WTC11 (cell line): ENCODE data around the gene VWA3B. TPM values are rescaled to one million over a fixed set of nuclear protein-coding genes. Genes with fewer than 3 reads are reported as not detected.

ENCODE experiments used
- ATAC-seq: fragments of 200-7000 bp; cut with Tn5 transposase; 2 replicates; pipeline ENCODE4 v1.10.0; 2021; ENCODE audit warnings: mild to moderate bottlenecking, moderate library complexity
- CTCF ChIA-PET: fragments of 300-600 bp; sonication (Branson Sonifier 250); formaldehyde crosslinking; loops from one replicate; lab custom pipeline; 2021; ENCODE audit warnings: antibody characterized with exemption; lab: Charles Lee
- POLR2A ChIA-PET: fragments of 350-600 bp; sonication (Branson Sonifier 250); formaldehyde crosslinking; loops from one replicate; lab custom pipeline; 2021; ENCODE audit warnings: antibody characterized with exemption; lab: Charles Lee
- DNase-seq: peaks from one replicate; pipeline ENCODE4 v3.0.0; 2021; ENCODE audit warnings: low spot score
- H3K27ac Mint-ChIP-seq: 2 replicates; pipeline ENCODE4 v1.8.0; 2021; ENCODE audit warnings: mixed read lengths
- H3K27me3 Mint-ChIP-seq: 2 replicates; pipeline ENCODE4 v1.8.0; 2021; ENCODE audit warnings: low read depth, mild to moderate bottlenecking, moderate library complexity, mixed read lengths
- H3K36me3 Mint-ChIP-seq: 2 replicates; pipeline ENCODE4 v1.8.0; 2021; ENCODE audit warnings: mixed read lengths
- H3K4me1 Mint-ChIP-seq: 2 replicates; pipeline ENCODE4 v1.8.0; 2022; ENCODE audit warnings: mixed read lengths
- H3K4me3 Mint-ChIP-seq: 2 replicates; pipeline ENCODE4 v1.8.0; 2021; ENCODE audit warnings: mild to moderate bottlenecking, moderate library complexity, mixed read lengths
- H3K9me3 Mint-ChIP-seq: 2 replicates; pipeline ENCODE4 v1.8.0; 2021; ENCODE audit warnings: mixed read lengths
- ATF1 ChIP-seq: sonication (generic); formaldehyde crosslinking; IDR thresholded peaks from 2 replicates; pipeline ENCODE4 v1.8.1; 2023; ENCODE audit warnings: mild to moderate bottlenecking, moderate library complexity, missing genetic modification reagents
- FOXP1 ChIP-seq: sonication (generic); formaldehyde crosslinking; IDR thresholded peaks from 2 replicates; pipeline ENCODE4 v1.8.0; 2022; ENCODE audit warnings: missing genetic modification reagents, mild to moderate bottlenecking, moderate library complexity, borderline replicate concordance
- GABPB1 ChIP-seq: sonication (generic); formaldehyde crosslinking; IDR thresholded peaks from 2 replicates; pipeline ENCODE4 v1.8.1; 2023; ENCODE audit warnings: mild to moderate bottlenecking, missing genetic modification reagents
- NFYB ChIP-seq: sonication (generic); formaldehyde crosslinking; conservative IDR thresholded peaks from 2 replicates; pipeline ENCODE4 v1.8.0; 2022; ENCODE audit warnings: low read depth, missing genetic modification reagents
- NR1H2 ChIP-seq: sonication (generic); formaldehyde crosslinking; IDR thresholded peaks from 2 replicates; pipeline ENCODE4 v1.9.0; 2021; ENCODE audit warnings: mild to moderate bottlenecking, moderate library complexity, missing genetic modification reagents
- SOX15 ChIP-seq: fragments of 250-450 bp; sonication (Bioruptor Pico); IDR thresholded peaks from 2 replicates; pipeline ENCODE4 v1.9.0; 2021; ENCODE audit warnings: mild to moderate bottlenecking
- TCF7 ChIP-seq: sonication (generic); formaldehyde crosslinking; IDR thresholded peaks from 2 replicates; pipeline ENCODE4 v1.8.0; 2022; ENCODE audit warnings: mild to moderate bottlenecking, low read depth, missing genetic modification reagents, moderate library complexity
- USF1 ChIP-seq: sonication (generic); formaldehyde crosslinking; IDR thresholded peaks from 2 replicates; pipeline ENCODE4 v1.8.0; 2022; ENCODE audit warnings: mild to moderate bottlenecking, missing genetic modification reagents
- ZBTB43 ChIP-seq: sonication (generic); formaldehyde crosslinking; IDR thresholded peaks from 2 replicates; pipeline ENCODE4 v1.8.1; 2023; ENCODE audit warnings: mild to moderate bottlenecking, missing genetic modification reagents
- ZNF219 ChIP-seq: sonication (generic); formaldehyde crosslinking; IDR thresholded peaks from 2 replicates; pipeline ENCODE4 v1.8.0; 2023; ENCODE audit warnings: missing genetic modification reagents, mild to moderate bottlenecking, borderline replicate concordance
- ZNF317 ChIP-seq: sonication (generic); formaldehyde crosslinking; IDR thresholded peaks from 2 replicates; pipeline ENCODE4 v1.8.1; 2023; ENCODE audit warnings: low read depth, mild to moderate bottlenecking, moderate library complexity, missing genetic modification reagents, borderline replicate concordance
- ZNF416 ChIP-seq: fragments of 250-450 bp; sonication (Bioruptor Pico); IDR thresholded peaks from 2 replicates; pipeline ENCODE4 v1.9.0; 2021; ENCODE audit warnings: mild to moderate bottlenecking, inconsistent platforms
- total RNA-seq: library from RNA; stranded (reverse); gene quantifications from 3 replicates; pipeline ENCODE4 v1.2.3, GENCODE V29; 2021
- TF ChIP-seq, protein P1 (sequence below): fragments of 250-450 bp; sonication (Bioruptor Pico); conservative IDR thresholded peaks from 2 replicates; pipeline ENCODE4 v1.9.0; 2021; ENCODE audit warnings: mild to moderate bottlenecking
- TF ChIP-seq, protein P2 (sequence below): sonication (generic); formaldehyde crosslinking; IDR thresholded peaks from 2 replicates; pipeline ENCODE4 v1.8.0; 2022; ENCODE audit warnings: mild to moderate bottlenecking, missing genetic modification reagents
- TF ChIP-seq, protein P3 (sequence below): sonication (generic); formaldehyde crosslinking; IDR thresholded peaks from 2 replicates; pipeline ENCODE4 v1.8.0; 2022; ENCODE audit warnings: mild to moderate bottlenecking, missing genetic modification reagents
- TF ChIP-seq, protein P4 (sequence below): sonication (generic); formaldehyde crosslinking; IDR thresholded peaks from 2 replicates; pipeline ENCODE4 v1.8.0; 2023; ENCODE audit warnings: missing genetic modification reagents, mild to moderate bottlenecking, borderline replicate concordance
- TF ChIP-seq, protein P5 (sequence below): sonication (generic); formaldehyde crosslinking; IDR thresholded peaks from 2 replicates; pipeline ENCODE4 v1.8.0; 2022; ENCODE audit warnings: missing genetic modification reagents

The VWA3B gene
- total RNA-seq, 1 experiment from 2014 or later, result not detected

- TF ChIP-seq, protein P1, sequence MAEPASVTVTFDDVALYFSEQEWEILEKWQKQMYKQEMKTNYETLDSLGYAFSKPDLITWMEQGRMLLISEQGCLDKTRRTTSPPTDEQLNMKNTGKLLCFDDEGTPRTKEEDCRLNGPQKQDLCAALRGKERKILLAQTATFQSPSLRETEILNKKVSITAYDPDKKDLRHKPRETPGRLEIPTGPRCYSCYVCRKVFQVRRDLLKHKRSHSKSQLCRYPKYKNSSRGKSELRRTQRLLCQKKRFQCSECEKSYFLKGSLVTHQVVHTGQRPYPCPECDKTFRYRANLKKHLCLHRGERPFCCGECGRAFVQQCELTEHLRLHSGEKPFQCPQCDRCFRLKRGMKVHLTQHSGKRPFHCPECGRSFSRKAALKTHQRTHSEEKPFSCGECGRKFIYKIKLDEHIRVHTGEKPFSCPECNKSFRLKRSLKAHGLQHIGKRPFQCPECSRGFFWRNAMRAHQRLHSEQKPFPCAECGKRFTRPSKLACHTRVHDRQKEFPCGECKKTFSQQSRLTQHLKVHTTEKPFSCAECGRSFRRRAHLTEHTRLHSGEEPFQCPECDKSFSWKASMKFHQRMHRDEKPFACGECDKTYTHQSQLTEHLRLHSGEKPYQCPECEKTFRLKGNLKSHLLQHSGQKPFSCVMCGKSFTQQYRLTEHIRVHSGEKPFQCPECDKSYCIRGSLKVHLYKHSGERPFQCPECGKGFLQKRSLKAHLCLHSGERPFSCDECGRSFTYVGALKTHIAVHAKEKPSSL, result no peak
- TF ChIP-seq FOXP1, result no peak
- TF ChIP-seq, protein P2, sequence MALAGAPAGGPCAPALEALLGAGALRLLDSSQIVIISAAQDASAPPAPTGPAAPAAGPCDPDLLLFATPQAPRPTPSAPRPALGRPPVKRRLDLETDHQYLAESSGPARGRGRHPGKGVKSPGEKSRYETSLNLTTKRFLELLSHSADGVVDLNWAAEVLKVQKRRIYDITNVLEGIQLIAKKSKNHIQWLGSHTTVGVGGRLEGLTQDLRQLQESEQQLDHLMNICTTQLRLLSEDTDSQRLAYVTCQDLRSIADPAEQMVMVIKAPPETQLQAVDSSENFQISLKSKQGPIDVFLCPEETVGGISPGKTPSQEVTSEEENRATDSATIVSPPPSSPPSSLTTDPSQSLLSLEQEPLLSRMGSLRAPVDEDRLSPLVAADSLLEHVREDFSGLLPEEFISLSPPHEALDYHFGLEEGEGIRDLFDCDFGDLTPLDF (CRISPR knock-in tag), result no peak
- no peak for TF ChIP-seq SOX15 (CRISPR knock-in tag)
- TF ChIP-seq, protein P3, sequence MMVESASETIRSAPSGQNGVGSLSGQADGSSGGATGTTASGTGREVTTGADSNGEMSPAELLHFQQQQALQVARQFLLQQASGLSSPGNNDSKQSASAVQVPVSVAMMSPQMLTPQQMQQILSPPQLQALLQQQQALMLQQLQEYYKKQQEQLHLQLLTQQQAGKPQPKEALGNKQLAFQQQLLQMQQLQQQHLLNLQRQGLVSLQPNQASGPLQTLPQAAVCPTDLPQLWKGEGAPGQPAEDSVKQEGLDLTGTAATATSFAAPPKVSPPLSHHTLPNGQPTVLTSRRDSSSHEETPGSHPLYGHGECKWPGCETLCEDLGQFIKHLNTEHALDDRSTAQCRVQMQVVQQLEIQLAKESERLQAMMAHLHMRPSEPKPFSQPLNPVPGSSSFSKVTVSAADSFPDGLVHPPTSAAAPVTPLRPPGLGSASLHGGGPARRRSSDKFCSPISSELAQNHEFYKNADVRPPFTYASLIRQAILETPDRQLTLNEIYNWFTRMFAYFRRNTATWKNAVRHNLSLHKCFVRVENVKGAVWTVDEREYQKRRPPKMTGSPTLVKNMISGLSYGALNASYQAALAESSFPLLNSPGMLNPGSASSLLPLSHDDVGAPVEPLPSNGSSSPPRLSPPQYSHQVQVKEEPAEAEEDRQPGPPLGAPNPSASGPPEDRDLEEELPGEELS (CRISPR knock-in tag), result no peak
- no peak for TF ChIP-seq ZBTB43 (CRISPR knock-in tag)
These were observed 193.6 kb downstream of the VWA3B start (continued) for GRCh38 chr2:98280376-98281102.

DNA sequence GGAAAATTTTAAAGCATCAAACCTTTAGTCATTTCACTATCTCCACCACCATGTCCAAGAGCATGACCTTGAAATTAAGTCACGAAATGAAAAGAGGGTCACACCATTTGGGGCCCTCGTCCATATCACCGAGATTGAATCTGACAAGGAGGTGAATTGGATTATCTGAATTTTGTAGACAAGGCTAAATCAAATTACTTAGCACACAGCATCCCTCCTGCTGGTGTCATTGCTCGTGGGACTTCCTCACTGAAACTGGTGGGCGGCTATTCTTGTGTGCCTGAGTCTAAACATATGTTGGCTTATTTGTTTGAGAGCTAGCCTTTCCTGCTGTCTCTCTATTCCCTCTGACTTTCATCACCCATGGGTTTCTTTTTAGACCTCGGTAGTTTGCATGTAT is 194.6 kb downstream of the VWA3B start:
- ATAC-seq (no peak), DNase-seq (no peak)
- no peak overlapping the region for H3K27ac Mint-ChIP-seq
- H3K27me3 Mint-ChIP-seq, result peaks cover 4% of the 10 kb centered on the region; the same call in 1 of the 2 replicates
- POLR2A ChIA-PET, result no interaction called here
- CTCF ChIA-PET, result interaction anchor here (5.6 kb wide), 1 partner anchor 12 kb away, joined by 28 read pairs; no protein-coding TSS in a partner anchor
- peaks cover 6% of the 10 kb centered on the region; the same call in 1 of the 2 replicates for H3K9me3 Mint-ChIP-seq
- peaks cover 32% of the 10 kb centered on the region for H3K4me1 Mint-ChIP-seq
- no peaks in the 10 kb centered on the region for H3K36me3 Mint-ChIP-seq
- H3K4me3 Mint-ChIP-seq, result no peak overlapping the region
- TF ChIP-seq, protein P4, sequence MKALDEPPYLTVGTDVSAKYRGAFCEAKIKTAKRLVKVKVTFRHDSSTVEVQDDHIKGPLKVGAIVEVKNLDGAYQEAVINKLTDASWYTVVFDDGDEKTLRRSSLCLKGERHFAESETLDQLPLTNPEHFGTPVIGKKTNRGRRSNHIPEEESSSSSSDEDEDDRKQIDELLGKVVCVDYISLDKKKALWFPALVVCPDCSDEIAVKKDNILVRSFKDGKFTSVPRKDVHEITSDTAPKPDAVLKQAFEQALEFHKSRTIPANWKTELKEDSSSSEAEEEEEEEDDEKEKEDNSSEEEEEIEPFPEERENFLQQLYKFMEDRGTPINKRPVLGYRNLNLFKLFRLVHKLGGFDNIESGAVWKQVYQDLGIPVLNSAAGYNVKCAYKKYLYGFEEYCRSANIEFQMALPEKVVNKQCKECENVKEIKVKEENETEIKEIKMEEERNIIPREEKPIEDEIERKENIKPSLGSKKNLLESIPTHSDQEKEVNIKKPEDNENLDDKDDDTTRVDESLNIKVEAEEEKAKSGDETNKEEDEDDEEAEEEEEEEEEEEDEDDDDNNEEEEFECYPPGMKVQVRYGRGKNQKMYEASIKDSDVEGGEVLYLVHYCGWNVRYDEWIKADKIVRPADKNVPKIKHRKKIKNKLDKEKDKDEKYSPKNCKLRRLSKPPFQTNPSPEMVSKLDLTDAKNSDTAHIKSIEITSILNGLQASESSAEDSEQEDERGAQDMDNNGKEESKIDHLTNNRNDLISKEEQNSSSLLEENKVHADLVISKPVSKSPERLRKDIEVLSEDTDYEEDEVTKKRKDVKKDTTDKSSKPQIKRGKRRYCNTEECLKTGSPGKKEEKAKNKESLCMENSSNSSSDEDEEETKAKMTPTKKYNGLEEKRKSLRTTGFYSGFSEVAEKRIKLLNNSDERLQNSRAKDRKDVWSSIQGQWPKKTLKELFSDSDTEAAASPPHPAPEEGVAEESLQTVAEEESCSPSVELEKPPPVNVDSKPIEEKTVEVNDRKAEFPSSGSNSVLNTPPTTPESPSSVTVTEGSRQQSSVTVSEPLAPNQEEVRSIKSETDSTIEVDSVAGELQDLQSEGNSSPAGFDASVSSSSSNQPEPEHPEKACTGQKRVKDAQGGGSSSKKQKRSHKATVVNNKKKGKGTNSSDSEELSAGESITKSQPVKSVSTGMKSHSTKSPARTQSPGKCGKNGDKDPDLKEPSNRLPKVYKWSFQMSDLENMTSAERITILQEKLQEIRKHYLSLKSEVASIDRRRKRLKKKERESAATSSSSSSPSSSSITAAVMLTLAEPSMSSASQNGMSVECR (CRISPR knock-in tag), result no peak
- TF ChIP-seq TCF7 (CRISPR knock-in tag) (no peak), ZNF219 (CRISPR knock-in tag) (no peak), USF1 (CRISPR knock-in tag) (no peak), SOX15 (CRISPR knock-in tag) (no peak), NFYB (CRISPR knock-in tag) (no peak), NR1H2 (CRISPR knock-in tag) (no peak), ATF1 (CRISPR knock-in tag) (no peak), ZNF317 (CRISPR knock-in tag) (no peak), ZNF416 (CRISPR knock-in tag) (no peak), GABPB1 (CRISPR knock-in tag) (no peak)
- TF ChIP-seq, protein P5, sequence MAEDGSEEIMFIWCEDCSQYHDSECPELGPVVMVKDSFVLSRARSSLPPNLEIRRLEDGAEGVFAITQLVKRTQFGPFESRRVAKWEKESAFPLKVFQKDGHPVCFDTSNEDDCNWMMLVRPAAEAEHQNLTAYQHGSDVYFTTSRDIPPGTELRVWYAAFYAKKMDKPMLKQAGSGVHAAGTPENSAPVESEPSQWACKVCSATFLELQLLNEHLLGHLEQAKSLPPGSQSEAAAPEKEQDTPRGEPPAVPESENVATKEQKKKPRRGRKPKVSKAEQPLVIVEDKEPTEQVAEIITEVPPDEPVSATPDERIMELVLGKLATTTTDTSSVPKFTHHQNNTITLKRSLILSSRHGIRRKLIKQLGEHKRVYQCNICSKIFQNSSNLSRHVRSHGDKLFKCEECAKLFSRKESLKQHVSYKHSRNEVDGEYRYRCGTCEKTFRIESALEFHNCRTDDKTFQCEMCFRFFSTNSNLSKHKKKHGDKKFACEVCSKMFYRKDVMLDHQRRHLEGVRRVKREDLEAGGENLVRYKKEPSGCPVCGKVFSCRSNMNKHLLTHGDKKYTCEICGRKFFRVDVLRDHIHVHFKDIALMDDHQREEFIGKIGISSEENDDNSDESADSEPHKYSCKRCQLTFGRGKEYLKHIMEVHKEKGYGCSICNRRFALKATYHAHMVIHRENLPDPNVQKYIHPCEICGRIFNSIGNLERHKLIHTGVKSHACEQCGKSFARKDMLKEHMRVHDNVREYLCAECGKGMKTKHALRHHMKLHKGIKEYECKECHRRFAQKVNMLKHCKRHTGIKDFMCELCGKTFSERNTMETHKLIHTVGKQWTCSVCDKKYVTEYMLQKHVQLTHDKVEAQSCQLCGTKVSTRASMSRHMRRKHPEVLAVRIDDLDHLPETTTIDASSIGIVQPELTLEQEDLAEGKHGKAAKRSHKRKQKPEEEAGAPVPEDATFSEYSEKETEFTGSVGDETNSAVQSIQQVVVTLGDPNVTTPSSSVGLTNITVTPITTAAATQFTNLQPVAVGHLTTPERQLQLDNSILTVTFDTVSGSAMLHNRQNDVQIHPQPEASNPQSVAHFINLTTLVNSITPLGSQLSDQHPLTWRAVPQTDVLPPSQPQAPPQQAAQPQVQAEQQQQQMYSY, result no peak
